GM18870 (cell line): Measurements from ENCODE around the gene TRIM14.
"Not testable (repeated sequence)": the region's sequence is repeated elsewhere in the genome, so short reads cannot be mapped to it uniquely, and the experiment has no call there.

ENCODE experiments used
- ATAC-seq: cut with Tn5 transposase; IDR thresholded peaks from one replicate; pipeline ENCODE4 v1.9.1; 2021; ENCODE audit warnings: moderate library complexity; ENCODE audit not compliant: unreplicated experiment

The TRIM14 gene

DNA sequence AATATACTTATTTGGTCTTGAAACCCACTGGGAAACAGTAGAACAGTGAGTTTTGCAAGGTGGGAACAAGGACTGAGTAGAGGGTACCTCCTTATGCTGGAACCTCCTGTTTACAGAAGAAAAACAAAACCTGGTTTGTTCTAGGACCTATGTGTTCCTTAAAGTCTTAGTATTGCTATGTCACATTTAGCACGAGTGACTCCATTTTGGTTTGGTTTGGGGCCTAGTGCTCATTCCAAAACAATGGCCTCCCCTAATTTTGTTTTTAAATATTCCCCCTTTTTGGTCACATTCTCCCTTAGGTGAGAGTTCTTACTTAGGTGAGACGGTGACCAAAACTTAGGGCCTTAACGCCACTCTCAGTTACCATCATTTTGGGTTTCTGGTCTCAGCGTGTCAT is 68.7 kb downstream of the TRIM14 start:
- no peak for ATAC-seq

DNA sequence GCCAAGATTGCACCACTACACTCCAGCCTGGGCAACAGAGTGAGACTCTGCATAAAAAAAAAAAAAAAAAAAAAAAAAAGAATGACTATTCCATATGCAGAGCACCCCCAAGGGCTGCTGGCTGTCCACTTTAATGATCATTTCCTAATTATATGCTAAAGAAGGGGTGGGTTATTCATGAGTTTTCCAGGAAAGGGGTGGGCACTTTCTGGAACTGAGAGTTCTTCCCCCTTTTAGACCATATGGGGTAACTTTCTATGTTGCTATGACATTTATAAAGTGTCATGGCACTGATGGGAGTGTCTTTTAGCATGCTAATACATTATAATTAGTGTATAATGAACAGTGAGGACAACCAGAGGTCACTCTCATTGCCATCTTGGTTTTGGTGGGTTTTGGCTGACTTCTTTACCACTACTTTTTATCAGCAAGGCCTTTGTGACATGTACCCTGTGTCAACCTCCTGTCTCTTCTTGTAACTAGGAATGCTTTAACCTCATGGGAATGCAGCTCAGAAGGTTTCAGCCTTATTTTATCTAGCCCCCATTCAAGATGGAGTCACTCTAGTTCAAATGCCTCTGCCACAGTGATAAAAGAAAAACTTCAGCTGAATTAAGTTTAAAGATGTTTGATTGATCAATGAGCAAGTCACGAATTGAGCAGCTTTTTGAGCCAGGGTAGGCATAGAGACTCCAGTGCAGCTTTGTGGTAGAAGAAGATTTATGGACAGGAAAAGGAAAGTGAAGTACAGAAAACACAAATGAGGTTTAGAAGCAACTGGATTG is 69.5 kb downstream of the TRIM14 start:
- ATAC-seq: no peak

DNA sequence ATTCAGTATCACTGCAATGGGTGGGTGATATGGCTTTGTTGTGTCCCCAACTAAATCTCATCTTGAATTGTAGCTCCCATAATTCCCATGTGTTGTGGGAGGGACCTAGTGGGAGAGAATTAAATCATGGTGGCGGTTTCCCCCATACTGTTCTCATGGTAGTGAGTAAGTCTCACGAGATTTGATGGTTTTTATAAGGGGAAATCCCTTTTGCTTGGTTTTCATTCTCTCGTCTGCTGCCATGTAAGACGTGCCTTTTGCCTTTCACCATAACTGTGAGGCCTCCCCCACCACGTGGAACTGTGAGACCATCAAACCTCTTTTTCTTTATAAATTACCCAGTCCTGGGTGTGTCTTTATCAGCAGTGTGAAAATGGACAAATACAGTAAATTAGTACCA is 72.0 kb downstream of the TRIM14 start:
- no peak for ATAC-seq

DNA sequence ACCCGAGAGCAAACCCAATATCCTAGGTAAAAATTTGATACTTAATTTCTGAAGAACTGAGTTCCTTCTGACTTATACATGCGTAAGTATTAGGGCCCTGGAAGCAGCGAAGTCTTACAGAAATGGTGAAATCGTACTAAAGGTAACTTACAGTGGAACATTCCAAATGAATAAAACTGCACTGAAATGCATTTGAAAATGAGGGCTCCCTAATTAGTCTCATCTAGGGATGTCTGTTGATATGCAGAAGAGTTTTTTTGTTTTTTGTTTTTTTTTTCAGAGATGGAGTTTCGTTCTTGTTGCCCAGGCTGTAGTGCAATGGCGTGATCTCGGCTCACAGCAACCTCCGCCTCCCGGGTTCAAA is 72.9 kb downstream of the TRIM14 start:
- no peak for ATAC-seq

DNA sequence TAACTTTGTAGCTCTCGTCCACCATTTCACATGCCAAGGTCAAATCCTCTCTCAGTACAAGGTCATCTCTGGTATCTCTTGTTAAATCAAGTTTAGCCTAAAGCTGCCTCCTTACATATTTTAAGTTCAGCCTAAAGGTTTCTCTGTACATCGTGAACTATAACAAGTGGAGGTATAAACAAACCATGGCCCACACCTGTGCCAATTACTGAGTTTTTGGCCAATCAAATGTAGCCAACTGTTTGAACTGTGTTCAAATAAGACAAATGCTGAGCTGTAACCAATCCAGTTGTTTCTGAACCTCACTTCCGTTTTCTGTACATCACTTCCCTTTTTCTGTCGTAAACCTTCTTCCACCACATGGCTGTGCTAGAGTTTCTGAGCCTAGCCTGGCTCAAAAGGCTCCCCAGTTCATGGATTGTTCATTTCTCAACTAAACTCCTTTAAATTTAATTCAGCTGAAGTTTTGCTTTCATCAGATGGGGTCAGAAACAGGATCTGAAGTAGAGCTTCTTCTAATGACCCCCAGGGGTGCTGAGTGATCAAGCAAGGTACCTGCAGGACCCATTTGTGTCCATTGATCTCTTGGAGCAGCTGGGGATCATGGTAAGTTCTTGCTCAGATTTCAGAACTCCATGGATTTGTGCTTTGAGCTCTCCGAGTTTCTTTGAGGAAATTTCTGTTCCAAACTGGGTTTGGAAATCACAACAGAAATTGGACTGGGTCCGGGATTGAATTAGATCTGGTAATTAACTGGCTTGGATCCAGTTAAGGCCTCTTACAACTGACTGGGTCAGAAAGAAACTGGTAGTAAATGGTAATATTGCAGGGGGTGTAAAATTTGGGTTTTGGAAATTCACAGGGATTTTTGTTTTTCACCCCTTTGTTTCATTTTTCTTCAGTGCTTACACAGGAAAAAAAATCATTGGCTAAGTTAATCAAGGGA is 73.5 kb downstream of the TRIM14 start:
- no peak for ATAC-seq

DNA sequence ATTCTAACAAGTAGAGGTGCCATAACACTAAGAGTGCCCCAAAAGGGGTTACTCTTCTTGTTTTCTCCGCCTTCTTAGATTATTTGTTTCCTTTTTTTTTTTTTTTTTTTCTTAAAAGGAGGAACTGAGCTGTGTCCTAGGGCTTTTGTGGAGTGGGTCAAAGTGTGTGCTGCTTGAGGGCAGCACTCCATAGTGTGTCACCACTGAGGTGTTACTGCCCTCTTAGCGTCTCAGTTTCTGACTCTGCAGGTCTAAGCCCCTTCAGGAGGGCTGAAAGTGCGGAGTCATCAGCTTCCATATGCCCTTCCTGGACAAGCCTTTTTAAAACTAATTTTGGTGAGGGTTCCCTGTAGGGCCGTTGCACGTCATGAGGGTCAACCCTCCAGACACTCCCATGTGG is 75.1 kb downstream of the TRIM14 start:
- ATAC-seq: no peak

DNA sequence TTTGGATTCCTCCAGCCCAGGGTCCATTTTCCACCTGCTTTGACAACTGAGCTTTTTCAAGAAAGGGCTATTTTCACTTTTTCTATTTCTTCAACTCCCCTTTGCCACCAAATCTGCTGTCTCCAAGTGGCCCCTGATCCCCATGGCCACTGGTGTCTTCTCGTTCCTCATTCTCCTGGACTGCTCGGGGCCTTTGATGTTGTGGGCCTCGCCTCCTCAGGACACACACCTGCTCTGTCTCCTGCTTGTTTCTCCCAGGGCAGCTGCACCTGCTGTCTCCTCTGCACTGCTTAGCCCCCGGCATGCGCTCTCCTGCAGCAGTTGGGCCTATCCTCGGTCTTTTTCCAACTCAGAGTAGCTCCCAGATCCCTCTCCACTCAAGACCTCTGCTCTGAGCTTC is 78.8 kb downstream of the TRIM14 start:
- no peak for ATAC-seq

DNA sequence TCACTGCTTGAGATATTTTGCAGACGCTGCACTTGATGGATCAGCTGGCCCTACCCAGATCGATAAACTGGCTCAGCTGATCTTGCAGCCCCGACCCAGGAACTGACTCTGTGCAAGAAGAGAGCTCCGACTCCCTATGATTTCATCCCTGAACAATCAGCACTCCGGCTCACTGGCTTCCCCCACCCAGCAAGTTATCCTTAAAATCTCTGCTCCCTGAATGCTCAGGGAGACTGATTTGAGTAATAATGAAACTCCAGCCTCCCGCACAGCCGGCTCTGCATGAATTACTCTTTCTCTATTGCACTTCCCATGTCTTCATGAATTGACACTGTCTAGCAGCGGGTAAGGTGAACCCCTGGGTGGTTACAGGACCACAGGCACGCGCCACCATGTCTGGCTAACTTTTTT is 79.4 kb downstream of the TRIM14 start:
- ATAC-seq: no peak

DNA sequence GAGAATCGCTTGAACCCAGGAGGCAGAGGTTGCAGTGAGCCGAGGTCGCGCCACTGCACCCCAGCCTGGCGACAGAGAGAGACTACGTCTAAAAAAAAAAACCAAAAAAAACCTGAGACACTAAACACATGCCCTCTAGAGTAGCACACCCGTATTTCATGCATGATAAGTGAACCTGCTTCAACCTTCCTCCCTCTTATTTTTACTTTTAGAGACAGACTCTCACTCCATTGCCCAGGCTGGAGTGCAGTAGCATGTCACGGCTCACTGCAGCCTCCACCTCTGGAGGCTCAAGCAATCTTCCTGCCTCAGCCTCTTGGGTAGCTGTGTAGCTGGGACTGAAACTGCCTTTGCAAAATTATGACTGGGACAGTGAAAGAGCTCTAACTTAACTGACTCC is 80.1 kb downstream of the TRIM14 start:
- no peak for ATAC-seq

DNA sequence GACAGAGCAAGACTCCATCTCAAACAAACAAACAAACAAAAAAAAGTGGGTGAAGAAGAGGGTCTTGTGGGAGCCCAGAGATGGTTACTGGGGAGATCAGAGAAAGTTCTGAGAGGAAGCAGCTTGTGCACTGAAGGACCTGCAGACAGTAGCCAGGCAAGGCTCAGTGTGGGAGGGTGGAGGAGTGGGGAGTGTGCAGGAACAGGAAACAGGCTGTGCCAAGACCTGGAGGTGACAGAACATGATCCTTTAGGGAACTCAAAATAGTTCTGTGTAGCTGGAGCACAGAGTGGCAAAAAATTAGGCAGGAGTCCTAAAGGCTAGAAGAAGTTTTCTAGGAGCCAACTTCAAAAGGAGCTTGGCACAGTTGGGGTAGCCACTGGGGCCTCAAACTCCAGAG is 81.7 kb downstream of the TRIM14 start:
- no peak for ATAC-seq

DNA sequence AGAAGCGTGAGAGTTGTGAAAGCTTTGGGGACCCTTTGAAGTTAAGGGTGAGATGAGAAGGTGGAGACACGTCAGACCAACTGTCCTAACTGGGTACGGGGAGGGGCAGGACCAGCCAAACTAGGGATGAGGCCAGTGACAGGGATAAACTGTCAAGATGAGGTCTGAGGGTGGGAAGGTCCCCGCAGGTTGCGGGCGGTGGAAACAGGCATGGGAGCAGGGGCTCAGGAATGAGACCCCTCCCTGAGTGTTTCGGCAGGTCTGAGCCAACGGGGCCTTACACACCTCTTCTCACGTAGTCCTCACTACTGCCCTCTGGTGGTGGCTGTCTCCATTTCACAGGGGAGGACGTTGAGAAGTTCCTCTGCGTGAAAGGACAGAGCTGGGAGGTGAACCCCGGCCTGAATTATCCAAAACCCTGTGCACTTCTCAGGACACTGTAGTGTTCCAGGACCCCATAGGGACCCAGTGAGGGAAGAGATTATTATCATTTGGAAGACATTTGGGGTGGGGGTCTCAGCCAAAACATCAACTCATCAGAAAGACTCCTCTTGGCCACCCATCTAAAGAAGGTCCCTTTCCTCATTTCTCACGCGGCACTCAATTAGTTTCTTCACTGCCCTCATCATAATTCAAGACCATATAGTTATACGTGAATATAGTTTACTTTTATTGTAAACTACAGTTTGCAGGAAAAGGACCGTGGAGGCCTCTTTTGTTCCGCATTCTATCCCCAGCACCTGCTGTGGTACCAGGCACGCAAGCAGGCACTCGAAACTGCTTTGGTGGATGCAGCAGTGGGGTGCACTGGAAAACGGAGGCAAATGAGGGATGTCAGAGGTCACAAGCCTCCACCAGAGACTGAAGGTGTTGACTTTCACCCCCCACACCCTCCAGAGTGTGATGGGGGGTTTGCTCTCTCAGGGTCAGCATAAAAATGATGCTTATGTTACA is 84.2 kb downstream of the TRIM14 start:
- no peak for ATAC-seq

DNA sequence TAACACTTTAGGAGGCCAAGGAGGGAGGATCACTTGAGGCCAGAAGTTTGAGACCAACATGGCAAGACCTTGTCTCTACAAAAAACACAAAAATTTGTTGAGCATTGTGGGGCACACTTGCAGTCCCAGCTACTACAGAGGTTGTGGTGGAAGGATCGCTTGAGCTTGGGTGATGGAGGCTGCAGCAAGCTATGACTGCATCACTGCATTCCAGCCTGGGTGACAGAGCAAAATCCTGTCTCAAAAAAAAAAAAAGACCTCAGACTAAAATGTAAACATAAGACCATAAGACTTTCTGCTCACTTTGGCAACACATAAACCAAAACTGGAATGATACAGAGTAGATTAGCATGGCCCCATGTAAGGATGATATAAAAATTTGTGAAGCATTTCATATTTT is 87.1 kb downstream of the TRIM14 start:
- no peak for ATAC-seq

DNA sequence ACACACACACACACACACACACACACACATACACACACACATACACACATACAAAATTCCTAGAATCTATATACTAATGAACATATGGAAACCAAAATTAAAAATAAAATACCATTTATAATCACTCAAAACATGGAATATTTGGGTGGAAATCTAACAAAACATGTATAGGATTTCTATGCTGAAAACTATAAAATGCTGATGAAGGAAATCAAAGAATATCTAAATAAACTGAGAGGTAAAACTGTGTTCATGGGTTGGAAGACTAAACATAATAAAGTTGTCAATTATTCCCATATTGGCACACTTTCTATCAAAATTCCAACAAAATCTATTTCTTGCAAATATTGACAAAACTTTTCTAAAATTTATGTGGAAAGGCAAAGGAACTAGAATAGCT is 87.9 kb downstream of the TRIM14 start:
- no peak for ATAC-seq

DNA sequence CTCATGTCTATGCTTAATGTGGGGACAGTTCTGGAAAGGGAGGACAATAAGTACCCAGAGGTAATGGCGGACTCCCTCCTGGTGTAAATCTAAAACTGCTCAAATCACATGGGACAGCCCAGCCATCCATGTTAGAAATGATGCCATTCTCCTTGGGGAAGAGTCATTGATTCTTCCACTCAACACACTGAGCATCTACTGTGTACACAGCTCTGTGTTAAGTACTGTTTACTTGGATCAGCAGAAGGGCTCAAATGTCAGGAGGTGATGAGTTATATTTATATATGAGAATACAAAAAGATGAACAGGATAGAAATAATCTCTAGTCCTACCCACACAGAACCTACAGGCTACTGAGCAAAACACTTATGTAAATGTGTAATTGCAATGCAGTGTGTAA is 94.3 kb downstream of the TRIM14 start:
- no peak for ATAC-seq

DNA sequence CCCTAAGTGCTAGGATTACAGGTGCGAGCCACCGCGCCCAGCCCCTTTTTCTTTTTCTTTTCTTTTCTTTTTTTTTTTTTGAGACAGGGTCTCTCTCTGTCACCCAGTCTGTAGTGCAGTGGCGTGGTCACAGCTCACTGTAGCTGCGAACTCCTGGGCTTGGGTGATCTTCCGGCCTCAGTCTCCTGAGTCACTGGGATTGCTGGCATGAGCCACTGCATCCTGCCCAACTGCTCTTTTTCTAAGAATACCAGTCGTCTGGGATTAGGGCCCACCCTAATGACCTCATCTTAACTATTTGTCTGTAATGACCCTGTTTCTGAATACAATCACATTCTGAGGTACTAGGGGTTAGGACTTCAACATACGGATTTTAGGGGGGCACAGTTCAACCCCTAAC is 96.6 kb downstream of the TRIM14 start:
- no peak for ATAC-seq

DNA sequence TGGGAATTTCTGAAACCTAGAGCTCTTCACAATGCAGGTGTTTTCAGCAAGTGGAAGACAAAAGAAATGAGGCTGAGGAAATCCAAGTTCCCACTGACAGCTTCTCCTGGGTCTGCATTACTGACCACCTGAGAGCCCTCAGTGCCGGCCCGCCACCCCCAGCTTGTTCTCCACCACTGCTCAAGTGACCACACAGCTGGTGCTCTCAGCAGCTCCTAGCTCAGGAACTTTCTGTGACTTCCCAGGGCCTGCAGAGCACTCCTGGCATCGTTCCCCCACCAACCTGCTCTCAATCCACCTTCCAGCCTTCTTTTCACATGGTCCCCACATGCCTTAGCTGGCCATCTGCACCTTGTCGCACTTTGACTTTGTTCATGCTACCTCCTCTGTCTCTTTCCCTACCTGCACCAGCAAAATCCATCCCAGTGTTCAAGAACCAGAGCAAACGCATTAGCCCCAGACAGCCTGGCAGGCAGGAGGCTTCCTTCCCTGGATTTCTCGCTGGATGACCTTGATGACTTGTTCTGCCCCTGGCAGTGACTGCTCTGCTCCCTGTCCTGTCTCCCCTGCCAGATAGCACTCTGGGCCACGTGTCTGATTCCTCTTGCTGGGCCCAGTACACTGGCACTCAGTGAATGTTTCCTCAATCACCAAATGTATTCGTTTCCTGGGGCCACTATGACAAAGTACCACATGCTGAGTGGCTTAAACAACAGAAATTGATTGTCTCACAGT is 97.5 kb downstream of the TRIM14 start:
- ATAC-seq: no peak

DNA sequence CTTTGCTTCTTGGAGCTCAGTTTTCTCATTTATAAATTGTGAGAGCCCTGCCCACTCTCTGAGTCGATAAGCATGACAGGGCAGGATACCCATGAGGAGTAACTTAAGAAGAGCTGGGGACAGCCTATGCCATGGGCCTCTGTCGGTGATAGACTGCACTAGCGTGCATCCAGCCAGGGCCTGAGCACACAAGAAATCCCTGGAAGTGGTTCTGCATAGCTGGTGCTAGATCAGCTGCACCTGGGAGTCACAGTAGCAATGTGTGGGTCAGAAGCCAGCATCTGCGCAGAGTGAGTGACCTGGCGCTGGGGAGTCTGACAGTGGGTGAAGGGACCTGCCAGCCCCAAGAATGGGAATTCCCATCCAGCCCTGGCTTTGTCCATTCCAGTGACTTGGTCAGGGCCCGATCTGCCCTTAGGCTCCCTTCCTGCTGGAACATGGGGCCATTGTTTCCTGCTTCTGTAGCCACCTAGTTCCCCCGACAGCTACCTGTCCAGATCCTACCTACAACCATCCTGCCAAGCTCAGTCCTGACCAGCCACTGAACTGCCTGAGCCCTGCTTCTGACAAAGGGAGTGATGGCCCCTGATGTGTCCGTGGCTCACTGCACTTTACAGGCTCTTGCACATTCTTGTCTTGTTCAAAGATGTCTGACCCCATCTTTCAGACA is 98.4 kb downstream of the TRIM14 start:
- ATAC-seq: no peak

DNA sequence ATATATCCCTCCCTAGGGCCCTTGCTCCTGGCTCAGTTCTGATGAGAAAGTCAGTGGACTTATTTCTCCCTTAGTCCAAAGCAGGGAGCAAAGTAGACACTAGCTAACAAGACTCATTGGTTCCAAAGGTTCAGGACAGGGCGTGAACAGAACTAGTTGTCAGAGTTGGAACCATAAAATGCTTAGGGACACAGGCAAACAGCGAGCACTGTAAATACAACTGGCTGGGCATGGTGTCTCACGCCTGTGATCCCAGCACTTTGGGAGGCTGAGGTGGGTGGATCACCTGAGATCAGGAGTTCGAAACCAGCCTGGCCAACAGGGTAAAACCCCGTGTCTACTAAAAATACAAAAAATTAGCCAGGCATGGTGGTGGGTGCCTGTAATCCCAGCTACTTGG is 99.2 kb downstream of the TRIM14 start:
- not testable (repeated sequence) for ATAC-seq
